Activated naive CD4-positive, alpha-beta T cell treated with anti-CD3 and anti-CD28 coated beads for 36 hours (primary cell): Measurements from ENCODE around the gene CEP104. TPM values are rescaled to one million over a fixed set of nuclear protein-coding genes. Genes with fewer than 3 reads are reported as not detected.

ENCODE experiments used
- CTCF ChIA-PET: fragments of 350-600 bp; sonication (Branson Sonifier 250); formaldehyde crosslinking; loops from one replicate; lab custom pipeline; 2021; ENCODE audit warnings: antibody characterized with exemption; lab: Charles Lee
- DNase-seq: peaks from one replicate; pipeline ENCODE4 v3.0.0-alpha.2; 2020
- H3K27ac Mint-ChIP-seq: one replicate; pipeline ENCODE4 v1.8.0; 2021; ENCODE audit warnings: mild to moderate bottlenecking, mixed read lengths
- H3K27me3 Mint-ChIP-seq: one replicate; pipeline ENCODE4 v1.8.0; 2021; ENCODE audit warnings: low read depth, mixed read lengths
- H3K36me3 Mint-ChIP-seq: one replicate; pipeline ENCODE4 v1.8.0; 2021; ENCODE audit warnings: low read depth, mixed read lengths
- H3K4me1 Mint-ChIP-seq: one replicate; pipeline ENCODE4 v1.8.0; 2021; ENCODE audit warnings: low read depth, mixed read lengths
- H3K4me3 Mint-ChIP-seq: one replicate; pipeline ENCODE4 v1.8.0; 2021; ENCODE audit warnings: mild to moderate bottlenecking, moderate library complexity, mixed read lengths
- H3K9me3 Mint-ChIP-seq: one replicate; pipeline ENCODE4 v1.8.0; 2021; ENCODE audit warnings: mixed read lengths
- intact Hi-C: fragments of 100-400 bp; cut with micrococcal nuclease; formaldehyde crosslinking; loops from one replicate; pipeline ENCODE4 v1.15.1; 2023
- total RNA-seq, 2 experiments: library from RNA; stranded (reverse); gene quantifications; one replicate each; pipeline ENCODE4 v1.2.3, GENCODE V29; 2021

The CEP104 gene
- total RNA-seq = 10 to 100 TPM; 25.4 to 27.3 TPM

GRCh38 chr1:3856923-3857790, at the start of gene CEP104, which contains the start of gene DFFB:
CEP104 (minus strand) TSS chr1:3857211; CDS start chr1:3852407, 4,804 bp downstream.
DFFB (plus strand) TSS chr1:3857476; CDS start chr1:3857604, 128 bp downstream.
- peak within 1 kb of the TSS; percentile 82 for H3K27ac Mint-ChIP-seq
- no peaks in the 10 kb centered on the region for H3K27me3 Mint-ChIP-seq
- no peaks in the 10 kb centered on the region for H3K9me3 Mint-ChIP-seq
- CTCF ChIA-PET = interaction anchor here (0.6 to 1.5 kb wide), 6 partner anchors 8 to 1493 kb away, joined by 3 to 7 read pairs (median 4); partner anchors contain the start of gene C1orf174
- H3K4me1 Mint-ChIP-seq = peaks cover 29% of the 10 kb centered on the region
- DNase-seq = peak; percentile 97
- H3K4me3 Mint-ChIP-seq = peak within 1 kb of the TSS; percentile 95
- H3K36me3 Mint-ChIP-seq = peaks cover 4% of the 10 kb centered on the region
- intact Hi-C loops = loop anchor here (1.0 kb wide), 4 partner anchors 43 to 207 kb away; partner anchors contain the start of genes C1orf174, LRRC47, SMIM1 and WRAP73

- DNase-seq = no peak
- CTCF ChIA-PET = interaction anchor here (1.0 kb wide), 1 partner anchor 11 kb away, joined by 3 read pairs; no protein-coding TSS in a partner anchor
- intact Hi-C loops = loop anchor here (5.0 kb wide), 1 partner anchor 1841 kb away; no protein-coding TSS in a partner anchor
- Mint-ChIP-seq H3K27me3 (no peaks in the 10 kb centered on the region), H3K9me3 (no peaks in the 10 kb centered on the region), H3K4me3 (no peak overlapping the region), H3K4me1 (peaks cover 27% of the 10 kb centered on the region), H3K27ac (no peak overlapping the region), H3K36me3 (no peaks in the 10 kb centered on the region)
Measured at GRCh38 chr1:3906672-3907020, 49.6 kb upstream of the CEP104 start.

DNA sequence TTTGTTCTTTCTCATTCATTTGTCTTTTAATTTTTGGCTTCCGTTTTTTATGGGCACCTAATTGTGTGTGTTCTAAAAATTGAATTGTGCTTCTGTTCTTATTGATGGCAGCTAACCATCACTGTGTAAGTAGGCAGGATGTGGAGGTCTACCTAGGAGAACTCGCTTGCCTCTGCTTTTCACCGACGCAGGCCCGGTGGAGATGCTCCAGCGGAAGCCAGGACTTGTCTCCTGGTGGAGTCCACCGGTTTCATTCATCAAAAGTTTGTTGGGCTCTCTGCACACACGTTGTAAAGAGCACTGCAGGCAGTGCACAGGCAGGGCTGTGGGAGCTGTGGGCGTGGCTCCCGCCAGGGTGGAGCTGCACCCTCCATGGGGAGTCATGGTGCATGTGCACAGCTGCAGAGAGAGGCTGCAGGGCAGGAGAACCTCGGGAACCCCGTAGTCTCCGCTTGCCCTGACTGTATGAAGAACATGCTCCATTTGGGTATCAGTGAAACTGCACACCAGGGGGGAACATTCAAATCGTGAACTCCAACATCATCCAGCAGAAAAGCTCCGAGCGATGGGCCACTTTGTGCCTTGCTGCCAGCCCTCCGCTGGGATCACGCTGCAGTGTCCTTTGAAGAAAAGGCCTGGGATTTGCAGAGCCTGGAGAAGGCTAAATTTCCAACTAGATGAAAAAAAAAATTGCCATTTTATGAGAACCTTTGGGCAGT, 49.1 kb upstream of the CEP104 start:
- H3K27me3 Mint-ChIP-seq = no peaks in the 10 kb centered on the region
- no peaks in the 10 kb centered on the region for H3K9me3 Mint-ChIP-seq
- H3K4me1 Mint-ChIP-seq = peaks cover 31% of the 10 kb centered on the region
- CTCF ChIA-PET = interaction anchor here (1.0 kb wide), 1 partner anchor 11 kb away, joined by 3 read pairs; no protein-coding TSS in a partner anchor
- no peak overlapping the region for H3K4me3 Mint-ChIP-seq
- intact Hi-C loops = loop anchor here (5.0 kb wide), 1 partner anchor 1841 kb away; no protein-coding TSS in a partner anchor
- no peak for DNase-seq
- no peaks in the 10 kb centered on the region for H3K36me3 Mint-ChIP-seq
- no peak overlapping the region for H3K27ac Mint-ChIP-seq

- H3K36me3 Mint-ChIP-seq = no peaks in the 10 kb centered on the region
- peaks cover 29% of the 10 kb centered on the region for H3K4me1 Mint-ChIP-seq
- no peak overlapping the region for H3K27ac Mint-ChIP-seq
- no peak overlapping the region for H3K4me3 Mint-ChIP-seq
- intact Hi-C loops = loop anchor here (5.0 kb wide), 1 partner anchor 1842 kb away; no protein-coding TSS in a partner anchor
- no peaks in the 10 kb centered on the region for H3K27me3 Mint-ChIP-seq
- H3K9me3 Mint-ChIP-seq = no peaks in the 10 kb centered on the region
- peak; percentile 2 for DNase-seq
- CTCF ChIA-PET = no interaction called here
Measured at GRCh38 chr1:3905266-3905952, 48.4 kb upstream of the CEP104 start.

- Mint-ChIP-seq H3K9me3 (no peaks in the 10 kb centered on the region), H3K27me3 (no peaks in the 10 kb centered on the region), H3K36me3 (peaks cover 1% of the 10 kb centered on the region), H3K27ac (no peak overlapping the region), H3K4me1 (peaks cover 29% of the 10 kb centered on the region), H3K4me3 (no peak overlapping the region)
- CTCF ChIA-PET = no interaction called here
- intact Hi-C loops = loop anchor here (5.0 kb wide), 3 partner anchors 182 to 1842 kb away; no protein-coding TSS in a partner anchor
- no peak for DNase-seq
Measured at GRCh38 chr1:3904843-3905185, 47.8 kb upstream of the CEP104 start.

- H3K27ac Mint-ChIP-seq = peak overlapping the region; percentile 68
- CTCF ChIA-PET = interaction anchor here (0.6 kb wide), 1 partner anchor 395 kb away, joined by 3 read pairs; no protein-coding TSS in a partner anchor
- no peaks in the 10 kb centered on the region for H3K9me3 Mint-ChIP-seq
- intact Hi-C loops = loop anchor here (5.0 kb wide), 2 partner anchors 183 to 1327 kb away; no protein-coding TSS in a partner anchor
- H3K4me3 Mint-ChIP-seq = no peak overlapping the region
- peak; percentile 3 for DNase-seq
- H3K4me1 Mint-ChIP-seq = peaks cover 31% of the 10 kb centered on the region
- peaks cover 1% of the 10 kb centered on the region for H3K36me3 Mint-ChIP-seq
- no peaks in the 10 kb centered on the region for H3K27me3 Mint-ChIP-seq
Measured at GRCh38 chr1:3904006-3904842, 47.2 kb upstream of the CEP104 start.

GRCh38 chr1:3903141-3904005, 46.4 kb upstream of the CEP104 start:
- Mint-ChIP-seq H3K27me3 (no peaks in the 10 kb centered on the region), H3K4me1 (peaks cover 38% of the 10 kb centered on the region), H3K27ac (peak overlapping the region; percentile 81), H3K36me3 (peaks cover 4% of the 10 kb centered on the region), H3K9me3 (peaks cover under 1% of the 10 kb centered on the region), H3K4me3 (no peak overlapping the region)
- CTCF ChIA-PET = interaction anchor here (0.6 to 1.0 kb wide), 2 partner anchors 8 to 1185 kb away, joined by 3 to 5 read pairs; no protein-coding TSS in a partner anchor
- peak; percentile 36 for DNase-seq
- intact Hi-C loops = loop anchor here (5.0 kb wide), 2 partner anchors 184 to 1326 kb away; no protein-coding TSS in a partner anchor

DNA sequence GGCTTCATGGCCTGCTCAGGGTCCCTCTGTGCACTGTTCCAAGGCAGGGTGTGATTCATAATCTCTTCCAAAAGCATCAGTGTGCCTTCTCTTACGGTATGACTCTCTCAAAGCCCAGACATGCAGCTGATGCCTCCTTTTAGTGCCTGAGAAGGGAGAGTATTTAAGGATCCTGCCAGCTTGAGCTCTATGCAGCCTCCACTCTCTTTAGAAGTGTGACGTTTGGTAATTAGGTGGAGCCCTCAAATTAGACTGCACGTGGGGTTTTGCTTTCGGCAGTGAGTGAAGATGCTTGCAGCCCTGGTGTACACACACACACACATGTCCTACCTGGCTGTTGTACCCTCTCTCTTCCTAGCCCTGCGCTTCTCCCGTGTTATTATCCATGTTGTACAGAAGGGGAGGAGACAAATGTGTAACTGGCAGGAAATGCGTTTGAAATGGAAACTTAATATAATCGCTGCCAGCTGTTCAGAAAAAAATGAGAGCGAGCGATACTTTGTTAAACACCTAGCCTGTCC, 45.6 kb upstream of the CEP104 start:
- Mint-ChIP-seq H3K36me3 (peaks cover 10% of the 10 kb centered on the region), H3K4me1 (peaks cover 44% of the 10 kb centered on the region), H3K27ac (peak overlapping the region; percentile 81), H3K27me3 (no peaks in the 10 kb centered on the region), H3K4me3 (peak overlapping the region; percentile 90), H3K9me3 (peaks cover 3% of the 10 kb centered on the region)
- intact Hi-C loops = loop anchor here (5.0 kb wide), 2 partner anchors 185 to 1325 kb away; no protein-coding TSS in a partner anchor
- peak; percentile 50 for DNase-seq
- CTCF ChIA-PET = interaction anchor here (0.6 to 1.0 kb wide), 2 partner anchors 9 to 1186 kb away, joined by 3 to 5 read pairs; no protein-coding TSS in a partner anchor

GRCh38 chr1:3902111-3902511, 45.1 kb upstream of the CEP104 start:
- peaks cover 13% of the 10 kb centered on the region for H3K36me3 Mint-ChIP-seq
- peak overlapping the region; percentile 90 for H3K4me3 Mint-ChIP-seq
- intact Hi-C loops = loop anchor here (5.0 kb wide), 2 partner anchors 185 to 1325 kb away; no protein-coding TSS in a partner anchor
- DNase-seq = peak; percentile 44
- H3K4me1 Mint-ChIP-seq = peaks cover 47% of the 10 kb centered on the region
- H3K27me3 Mint-ChIP-seq = no peaks in the 10 kb centered on the region
- H3K27ac Mint-ChIP-seq = peak overlapping the region; percentile 99
- H3K9me3 Mint-ChIP-seq = peaks cover 6% of the 10 kb centered on the region
- CTCF ChIA-PET = no interaction called here

DNA sequence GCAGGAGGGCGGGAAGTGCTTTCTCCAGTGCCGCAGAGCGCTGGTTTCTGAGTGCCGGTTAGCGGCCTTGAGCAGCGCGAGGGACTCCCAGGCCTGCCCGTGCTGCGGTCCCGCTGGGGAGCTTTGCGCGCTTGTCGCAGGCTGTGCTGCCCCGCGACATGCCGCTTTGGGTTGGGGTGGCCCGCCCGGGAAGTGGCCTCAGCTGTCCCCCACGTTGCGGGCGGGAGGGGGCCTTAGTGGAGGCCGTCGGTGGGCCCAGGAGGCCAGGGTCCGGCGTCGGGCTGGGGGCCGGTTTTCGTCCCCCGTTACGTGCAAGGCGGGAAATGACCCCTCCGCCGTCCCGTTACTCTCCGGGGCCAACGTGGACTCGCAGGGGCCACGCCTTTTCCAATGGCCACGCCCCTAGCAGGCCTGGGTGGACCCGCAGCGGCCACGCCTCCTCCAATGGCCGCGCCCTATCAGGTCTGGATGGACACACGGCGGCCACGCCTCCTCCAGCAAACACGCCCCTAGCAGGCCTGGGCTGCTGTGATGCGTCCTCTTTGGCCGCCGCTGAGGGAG, 44.0 kb upstream of the CEP104 start:
- peak overlapping the region; percentile 90 for H3K4me3 Mint-ChIP-seq
- H3K27me3 Mint-ChIP-seq = no peaks in the 10 kb centered on the region
- H3K9me3 Mint-ChIP-seq = peaks cover 7% of the 10 kb centered on the region
- intact Hi-C loops = loop anchor here (1.0 to 5.0 kb wide), 7 partner anchors 44 to 1324 kb away; partner anchors contain the start of genes CEP104, DFFB, LRRC47 and SMIM1
- peaks cover 14% of the 10 kb centered on the region for H3K36me3 Mint-ChIP-seq
- H3K27ac Mint-ChIP-seq = peak overlapping the region; percentile 99
- DNase-seq = peak; percentile 92
- CTCF ChIA-PET = no interaction called here
- peaks cover 51% of the 10 kb centered on the region for H3K4me1 Mint-ChIP-seq
